Measurements from ENCODE around the gene DUSP28.

The DUSP28 gene

DNA sequence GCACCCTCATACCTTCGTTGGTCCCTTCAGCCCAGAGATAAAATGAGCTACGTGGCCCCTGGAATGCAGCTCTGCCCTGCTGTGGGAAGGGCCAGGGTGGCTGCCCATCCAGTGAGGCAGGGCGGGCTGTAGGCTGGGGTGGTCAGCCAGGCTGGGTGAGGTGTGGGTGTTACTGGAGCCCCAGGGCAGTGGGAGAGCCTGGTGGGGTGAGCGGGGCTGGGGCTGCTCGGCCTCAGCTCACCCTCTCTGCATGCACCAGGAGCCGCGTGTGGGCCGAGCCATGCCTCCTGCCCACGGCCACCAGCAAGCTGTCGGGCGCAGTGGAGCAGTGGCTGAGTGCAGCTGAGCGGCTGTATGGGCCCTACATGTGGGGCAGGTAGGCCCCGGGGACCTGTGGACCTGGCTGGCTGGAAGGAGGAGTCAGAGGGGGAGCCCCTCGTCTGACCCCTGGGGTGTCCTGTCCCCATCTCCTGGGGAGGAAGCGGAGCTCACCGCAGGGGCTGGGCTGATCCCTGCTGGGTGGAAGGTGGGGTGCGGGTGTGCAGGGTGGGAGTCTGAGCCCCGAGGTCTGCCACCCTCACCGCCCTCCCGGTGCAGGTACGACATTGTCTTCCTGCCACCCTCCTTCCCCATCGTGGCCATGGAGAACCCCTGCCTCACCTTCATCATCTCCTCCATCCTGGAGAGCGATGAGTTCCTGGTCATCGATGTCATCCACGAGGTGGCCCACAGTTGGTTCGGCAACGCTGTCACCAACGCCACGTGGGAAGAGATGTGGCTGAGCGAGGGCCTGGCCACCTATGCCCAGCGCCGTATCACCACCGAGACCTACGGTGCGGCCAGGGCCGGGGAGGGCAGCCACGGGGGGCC lies 13.6 kb downstream of the DUSP28 start:
- 95% methylated on average over 34 of the region's 37 CpGs for WGBS (ENCODE audit: insufficient coverage)
- H3K4me1 ChIP-seq (ENCODE audit: control extremely low read depth in 1 of 4, control insufficient read depth in 4 of 4, insufficient read depth in 4 of 4, low read length in 3 of 4) = peaks cover 0 to 19% (median 18%) of the 10 kb centered on the region in 4 experiments
- H3K4me3 ChIP-seq (ENCODE audit: control insufficient read depth in 1 of 7, extremely low read depth in 1 of 7, insufficient read depth in 4 of 7, low read depth in 2 of 7, low read length in 6 of 7) = no peak overlapping the region
- H3K9me3 ChIP-seq (ENCODE audit: control extremely low read depth in 1 of 5, control insufficient read depth in 4 of 5, insufficient read depth in 2 of 5, low read depth in 1 of 5, low read length in 4 of 5) = no peaks in the 10 kb centered on the region
- H3K27ac ChIP-seq (ENCODE audit: insufficient read depth in 1 of 2, low read depth in 1 of 2, low read length in 2 of 2, poor library complexity in 1 of 2, severe bottlenecking in 2 of 2) = no peak overlapping the region
- DNase-seq = no peak
- no peaks in the 10 kb centered on the region for H3K27me3 ChIP-seq (replicated peaks in 2 of 5; ENCODE audit: control insufficient read depth in 4 of 5, insufficient read depth in 5 of 5, low read length in 4 of 5)
- POLR2A ChIA-PET = interaction anchor here (0.6 kb wide), 1 partner anchor 10 kb away, joined by 4 read pairs; no protein-coding TSS in a partner anchor
- peaks cover 0 to 66% (median 44%) of the 10 kb centered on the region in 4 experiments for H3K36me3 ChIP-seq (ENCODE audit: control insufficient read depth in 4 of 4, insufficient read depth in 4 of 4, low read length in 3 of 4)
- CTCF ChIA-PET = interaction anchor here (1.1 to 5.4 kb wide), 2 partner anchors 9 to 12 kb away, joined by 3 to 20 read pairs; partner anchors contain the start of gene CAPN10

DNA sequence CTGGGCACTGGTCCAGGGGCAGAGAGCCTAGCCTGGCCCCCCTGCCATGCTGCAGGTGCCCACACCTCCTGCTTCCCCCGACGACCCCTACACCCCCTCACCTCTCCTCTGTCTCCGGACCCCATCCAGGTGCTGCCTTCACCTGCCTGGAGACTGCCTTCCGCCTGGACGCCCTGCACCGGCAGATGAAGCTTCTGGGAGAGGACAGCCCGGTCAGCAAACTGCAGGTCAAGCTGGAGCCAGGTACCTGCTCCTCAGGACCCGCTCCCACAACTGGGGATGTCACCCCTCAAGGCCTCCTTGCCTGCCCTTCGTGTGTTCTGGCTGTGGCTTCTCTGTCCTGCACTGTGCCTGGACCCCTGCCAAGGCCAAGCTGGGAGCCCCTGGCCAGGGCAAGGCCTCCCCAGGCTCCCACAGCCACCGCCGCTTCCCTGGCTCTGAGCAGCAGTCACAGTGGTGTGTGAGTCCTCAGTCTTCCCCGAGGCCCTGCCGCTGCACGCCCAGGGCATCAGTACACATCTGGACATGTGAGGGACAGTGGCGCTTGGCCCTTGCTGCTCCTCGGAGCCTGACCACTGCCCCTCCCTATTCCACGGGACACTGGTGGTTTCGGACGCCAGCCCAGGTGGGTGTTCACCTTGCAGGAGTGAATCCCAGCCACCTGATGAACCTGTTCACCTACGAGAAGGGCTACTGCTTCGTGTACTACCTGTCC lies 14.4 kb downstream of the DUSP28 start:
- no peak overlapping the region for H3K4me3 ChIP-seq (ENCODE audit: control insufficient read depth in 1 of 7, extremely low read depth in 1 of 7, insufficient read depth in 4 of 7, low read depth in 2 of 7, low read length in 6 of 7)
- ChIA-PET CTCF (interaction anchor here (1.1 to 5.4 kb wide), 3 partner anchors 8 to 11 kb away, joined by 3 to 20 read pairs (median 5); partner anchors contain the start of gene CAPN10), POLR2A (no interaction called here)

DNA sequence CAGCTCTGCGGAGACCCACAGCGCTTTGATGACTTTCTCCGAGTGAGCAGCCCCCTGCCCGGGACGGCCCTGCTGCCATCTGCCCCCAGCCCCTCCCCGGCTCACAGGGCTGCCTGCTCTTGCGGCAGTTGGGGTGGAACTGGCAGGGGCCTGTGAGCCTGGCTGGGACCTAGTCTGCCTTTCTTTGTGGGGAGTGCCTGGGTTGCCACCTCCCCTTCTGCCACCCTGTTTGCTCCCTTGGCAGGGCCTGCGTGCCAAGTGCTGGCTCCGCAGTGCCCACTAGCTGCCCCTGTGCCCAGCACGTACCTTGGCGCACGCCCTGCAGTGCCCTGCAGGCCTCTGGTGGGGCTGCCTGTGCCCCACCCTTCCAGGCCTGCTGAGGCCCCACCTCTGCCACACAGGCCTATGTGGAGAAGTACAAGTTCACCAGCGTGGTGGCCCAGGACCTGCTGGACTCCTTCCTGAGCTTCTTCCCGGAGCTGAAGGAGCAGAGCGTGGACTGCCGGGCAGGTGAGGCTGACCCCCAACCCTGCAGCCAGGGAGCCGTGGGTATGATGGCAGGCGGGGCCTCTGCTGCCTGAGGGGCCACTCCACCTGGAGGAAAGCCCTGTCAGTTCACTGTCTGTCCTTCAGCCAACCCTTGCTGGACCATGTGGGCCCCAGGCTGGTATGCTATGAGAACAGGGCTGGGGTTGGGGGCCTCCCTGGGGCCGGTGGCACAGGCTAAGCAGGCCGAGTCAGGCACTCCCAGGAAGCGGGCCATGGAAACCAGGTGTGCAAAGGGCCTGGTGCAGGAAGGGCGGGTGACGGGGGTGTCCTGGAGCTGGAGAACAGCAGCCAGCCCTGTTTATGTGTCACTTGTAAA lies 15.2 kb downstream of the DUSP28 start:
- no peak overlapping the region for H3K4me3 ChIP-seq (ENCODE audit: control insufficient read depth in 1 of 7, extremely low read depth in 1 of 7, insufficient read depth in 4 of 7, low read depth in 2 of 7, low read length in 6 of 7)
- peaks cover 0 to 70% (median 45%) of the 10 kb centered on the region in 4 experiments for H3K36me3 ChIP-seq (ENCODE audit: control insufficient read depth in 4 of 4, insufficient read depth in 4 of 4, low read length in 3 of 4)

More for the DNA sequence above, 14.4 kb downstream of the DUSP28 start:
- WGBS (ENCODE audit: insufficient coverage) = 99% methylated on average over 19 of the region's 21 CpGs
- Histone ChIP-seq H3K36me3 (ENCODE audit: control insufficient read depth in 4 of 4, insufficient read depth in 4 of 4, low read length in 3 of 4) (peaks cover 0 to 70% (median 45%) of the 10 kb centered on the region in 4 experiments), H3K27me3 (replicated peaks in 2 of 5; ENCODE audit: control insufficient read depth in 4 of 5, insufficient read depth in 5 of 5, low read length in 4 of 5) (no peaks in the 10 kb centered on the region), H3K4me1 (ENCODE audit: control extremely low read depth in 1 of 4, control insufficient read depth in 4 of 4, insufficient read depth in 4 of 4, low read length in 3 of 4) (peaks cover 0 to 13% (median 11%) of the 10 kb centered on the region in 4 experiments), H3K9me3 (ENCODE audit: control extremely low read depth in 1 of 5, control insufficient read depth in 4 of 5, insufficient read depth in 2 of 5, low read depth in 1 of 5, low read length in 4 of 5) (no peaks in the 10 kb centered on the region), H3K27ac (ENCODE audit: insufficient read depth in 1 of 2, low read depth in 1 of 2, low read length in 2 of 2, poor library complexity in 1 of 2, severe bottlenecking in 2 of 2) (no peak overlapping the region)
- no peak for DNase-seq

DNA sequence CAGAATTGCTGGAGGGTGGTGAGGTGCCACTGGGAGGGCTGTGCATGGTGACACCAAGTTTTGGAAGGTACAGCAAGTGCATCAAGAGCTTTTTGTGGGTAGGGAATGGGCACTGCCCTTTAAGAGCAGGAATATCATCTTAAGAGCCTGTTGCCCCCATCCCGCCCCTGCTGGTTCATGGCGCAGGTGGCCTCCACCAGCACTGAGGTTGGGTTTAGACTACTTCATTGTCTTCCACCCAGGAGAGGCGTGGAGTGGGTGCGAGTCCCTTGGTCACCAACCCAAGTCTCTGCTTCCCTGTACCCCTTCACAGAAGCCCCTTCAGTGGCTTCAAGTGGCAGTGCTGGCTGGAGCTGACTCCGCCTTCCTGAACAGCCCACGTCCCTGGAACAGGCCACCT lies 15.9 kb downstream of the DUSP28 start:
- CTCF ChIA-PET = interaction anchor here (2.1 to 5.4 kb wide), 2 partner anchors 10 kb away, joined by 5 to 20 read pairs; partner anchors contain the start of gene CAPN10
- no peaks in the 10 kb centered on the region for H3K9me3 ChIP-seq (ENCODE audit: control extremely low read depth in 1 of 5, control insufficient read depth in 4 of 5, insufficient read depth in 2 of 5, low read depth in 1 of 5, low read length in 4 of 5)
- POLR2A ChIA-PET = no interaction called here

More for the DNA sequence above, 15.2 kb downstream of the DUSP28 start:
- ChIA-PET POLR2A (no interaction called here), CTCF (interaction anchor here (2.1 to 5.4 kb wide), 2 partner anchors 9 to 10 kb away, joined by 5 to 20 read pairs; partner anchors contain the start of gene CAPN10)
- WGBS (ENCODE audit: insufficient coverage) = 96% methylated on average over 22 of the region's 23 CpGs
- peaks cover 0 to 8% (median 6%) of the 10 kb centered on the region in 4 experiments for H3K4me1 ChIP-seq (ENCODE audit: control extremely low read depth in 1 of 4, control insufficient read depth in 4 of 4, insufficient read depth in 4 of 4, low read length in 3 of 4)
- no peak overlapping the region for H3K27ac ChIP-seq (ENCODE audit: insufficient read depth in 1 of 2, low read depth in 1 of 2, low read length in 2 of 2, poor library complexity in 1 of 2, severe bottlenecking in 2 of 2)
- no peak for DNase-seq
- no peaks in the 10 kb centered on the region for H3K27me3 ChIP-seq (replicated peaks in 2 of 5; ENCODE audit: control insufficient read depth in 4 of 5, insufficient read depth in 5 of 5, low read length in 4 of 5)
- no peaks in the 10 kb centered on the region for H3K9me3 ChIP-seq (ENCODE audit: control extremely low read depth in 1 of 5, control insufficient read depth in 4 of 5, insufficient read depth in 2 of 5, low read depth in 1 of 5, low read length in 4 of 5)

DNA sequence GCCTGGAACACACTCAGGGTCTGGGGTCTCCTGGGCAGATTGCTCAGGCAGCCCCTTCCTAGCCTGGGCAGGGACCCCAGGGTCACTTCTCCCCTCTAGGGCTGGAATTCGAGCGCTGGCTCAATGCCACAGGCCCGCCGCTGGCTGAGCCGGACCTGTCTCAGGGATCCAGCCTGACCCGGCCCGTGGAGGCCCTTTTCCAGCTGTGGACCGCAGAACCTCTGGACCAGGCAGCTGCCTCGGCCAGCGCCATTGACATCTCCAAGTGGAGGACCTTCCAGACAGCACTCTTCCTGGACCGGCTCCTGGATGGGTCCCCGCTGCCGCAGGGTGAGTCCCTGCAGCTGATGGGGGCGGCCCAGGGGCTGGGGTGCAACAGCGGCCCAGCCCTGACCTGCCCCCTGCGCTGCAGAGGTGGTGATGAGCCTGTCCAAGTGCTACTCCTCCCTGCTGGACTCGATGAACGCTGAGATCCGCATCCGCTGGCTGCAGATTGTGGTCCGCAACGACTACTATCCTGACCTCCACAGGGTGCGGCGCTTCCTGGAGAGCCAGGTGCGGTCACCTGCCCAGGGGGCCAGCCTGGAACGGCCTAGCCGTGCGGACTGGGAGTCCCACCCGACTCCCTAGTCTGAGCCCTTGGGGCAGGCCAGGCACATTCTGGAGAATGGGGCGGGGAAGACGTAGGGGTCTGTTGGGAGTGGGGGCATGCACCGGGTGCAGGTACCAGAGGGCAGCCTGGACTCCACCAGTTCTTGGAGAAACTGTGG lies 16.5 kb downstream of the DUSP28 start:
- Histone ChIP-seq H3K4me1 (ENCODE audit: control extremely low read depth in 1 of 4, control insufficient read depth in 4 of 4, insufficient read depth in 4 of 4, low read length in 3 of 4) (peaks cover 0 to 7% (median 3%) of the 10 kb centered on the region in 4 experiments), H3K27ac (ENCODE audit: insufficient read depth in 1 of 2, low read depth in 1 of 2, low read length in 2 of 2, poor library complexity in 1 of 2, severe bottlenecking in 2 of 2) (no peak overlapping the region), H3K4me3 (ENCODE audit: control insufficient read depth in 1 of 7, extremely low read depth in 1 of 7, insufficient read depth in 4 of 7, low read depth in 2 of 7, low read length in 6 of 7) (no peak overlapping the region), H3K9me3 (ENCODE audit: control extremely low read depth in 1 of 5, control insufficient read depth in 4 of 5, insufficient read depth in 2 of 5, low read depth in 1 of 5, low read length in 4 of 5) (peaks cover 0 to 4% (median 0%) of the 10 kb centered on the region in 5 experiments), H3K27me3 (replicated peaks in 2 of 5; ENCODE audit: control insufficient read depth in 4 of 5, insufficient read depth in 5 of 5, low read length in 4 of 5) (no peaks in the 10 kb centered on the region), H3K36me3 (ENCODE audit: control insufficient read depth in 4 of 4, insufficient read depth in 4 of 4, low read length in 3 of 4) (peaks cover 0 to 70% (median 44%) of the 10 kb centered on the region in 4 experiments)
- no peak for DNase-seq
- WGBS (ENCODE audit: insufficient coverage) = 97% methylated on average over 31 of the region's 32 CpGs
- POLR2A ChIA-PET = no interaction called here
- CTCF ChIA-PET = interaction anchor here (2.1 to 5.4 kb wide), 2 partner anchors 9 to 11 kb away, joined by 5 to 20 read pairs; partner anchors contain the start of gene CAPN10

More for the DNA sequence above, 15.9 kb downstream of the DUSP28 start:
- Histone ChIP-seq H3K36me3 (ENCODE audit: control insufficient read depth in 4 of 4, insufficient read depth in 4 of 4, low read length in 3 of 4) (peaks cover 0 to 70% (median 45%) of the 10 kb centered on the region in 4 experiments), H3K27ac (ENCODE audit: insufficient read depth in 1 of 2, low read depth in 1 of 2, low read length in 2 of 2, poor library complexity in 1 of 2, severe bottlenecking in 2 of 2) (no peak overlapping the region), H3K4me1 (ENCODE audit: control extremely low read depth in 1 of 4, control insufficient read depth in 4 of 4, insufficient read depth in 4 of 4, low read length in 3 of 4) (peaks cover 0 to 7% (median 3%) of the 10 kb centered on the region in 4 experiments), H3K27me3 (replicated peaks in 2 of 5; ENCODE audit: control insufficient read depth in 4 of 5, insufficient read depth in 5 of 5, low read length in 4 of 5) (no peaks in the 10 kb centered on the region), H3K4me3 (ENCODE audit: control insufficient read depth in 1 of 7, extremely low read depth in 1 of 7, insufficient read depth in 4 of 7, low read depth in 2 of 7, low read length in 6 of 7) (no peak overlapping the region)
- WGBS (ENCODE audit: insufficient coverage) = 90% methylated on average over 5 of the region's 6 CpGs
- no peak for DNase-seq

All from common myeloid progenitor, CD34-positive (primary cell).